Gastrocnemius medialis (tissue), 4 donors: ENCODE measurements around the gene OSBP2. TPM values are rescaled to one million over a fixed set of nuclear protein-coding genes. Genes with fewer than 3 reads are reported as not detected.

Experiments
- ATAC-seq, 2 donors: fragments of 150-250 bp; one replicate each; pipeline ENCODE4 v1.9.1; 2016
- DNase-seq, 2 donors: peaks; one replicate each; pipeline ENCODE4 v3.0.0-alpha.2; 2019
- H3K27ac ChIP-seq, 4 donors: fragments of 200-600 bp; sonication (generic); 1 replicate in 1 of 4; 2 replicates in 3 of 4; pipeline ENCODE4 v1.5.1; 2016 to 2018; ENCODE audit warnings: mild to moderate bottlenecking in 2 of 4, moderate library complexity in 1 of 4
- H3K27me3 ChIP-seq, 3 donors: fragments of 200-600 bp; sonication (generic) in 2 of 3; 1 replicate in 1 of 3; 2 replicates in 2 of 3; pipeline versions ENCODE4 v1.5.1 to v1.6.0; 2016 to 2019; ENCODE audit warnings: mild to moderate bottlenecking in 1 of 3, moderate library complexity in 1 of 3
- H3K36me3 ChIP-seq, 2 donors: fragments of 200-600 bp; sonication (generic) in 1 of 2; one replicate each; pipeline ENCODE4 v1.5.1; 2017 to 2018
- H3K4me1 ChIP-seq, 2 donors: fragments of 200-600 bp; sonication (generic) in 1 of 2; one replicate each; pipeline ENCODE4 v1.5.1; 2016 to 2017; ENCODE audit warnings: mild to moderate bottlenecking in 2 of 2
- H3K4me3 ChIP-seq, 4 donors: fragments of 200-600 bp; sonication (generic) in 3 of 4; 1 replicate in 1 of 4; 2 replicates in 3 of 4; pipeline ENCODE4 v1.5.1; 2016 to 2019; ENCODE audit warnings: mild to moderate bottlenecking in 2 of 4
- H3K9me3 ChIP-seq, 3 donors: fragments of 200-600 bp; sonication (generic) in 2 of 3; 1 replicate in 1 of 3; 2 replicates in 2 of 3; pipeline ENCODE4 v1.5.1; 2016 to 2019
- POLR2A ChIP-seq, 2 donors: fragments of 450-650 bp; IDR thresholded peaks; one replicate each; pipeline ENCODE4 v1.6.1; 2017; ENCODE audit warnings: antibody characterized with exemption in 2 of 2, mild to moderate bottlenecking in 2 of 2, moderate library complexity in 2 of 2
- in situ Hi-C, 4 donors: fragments of 200-750 bp; cut with MboI; loops; one replicate each; pipeline versions ENCODE4 v1.15.0 to v1.8.0; 2017; ENCODE audit warnings: low sequenced_read_pairs in 4 of 4
- intact Hi-C: fragments of 100-400 bp; cut with DNase I; formaldehyde crosslinking; loops from one replicate; pipeline ENCODE4 v1.15.1; 2023; ENCODE audit warnings: low total_unique reads
- total RNA-seq, 4 donors: library from RNA; depleted of rRNA; stranded (reverse); fragments of >200 nt; gene quantifications; one replicate each; pipeline versions ENCODE4 v1.1.0 to v1.2.3, GENCODE V29; 2016
- TF ChIP-seq, protein P1 (sequence below), 5 experiments: fragments of 450-650 bp in 3 of 5; fragments of 200-600 bp in 2 of 5; sonication (generic) in 2 of 5; IDR thresholded peaks in 4 of 5; conservative IDR thresholded peaks in 1 of 5; 1 replicate in 4 of 5; 2 replicates in 1 of 5; pipeline ENCODE4 v1.5.1; 2016 to 2019; ENCODE audit warnings: antibody characterized with exemption in 5 of 5, mild to moderate bottlenecking in 3 of 5, moderate library complexity in 3 of 5

Gene OSBP2
- total RNA-seq, 4 donors from 2014 or later, result 2.8 to 4.3 (median 3.0) TPM

DNA sequence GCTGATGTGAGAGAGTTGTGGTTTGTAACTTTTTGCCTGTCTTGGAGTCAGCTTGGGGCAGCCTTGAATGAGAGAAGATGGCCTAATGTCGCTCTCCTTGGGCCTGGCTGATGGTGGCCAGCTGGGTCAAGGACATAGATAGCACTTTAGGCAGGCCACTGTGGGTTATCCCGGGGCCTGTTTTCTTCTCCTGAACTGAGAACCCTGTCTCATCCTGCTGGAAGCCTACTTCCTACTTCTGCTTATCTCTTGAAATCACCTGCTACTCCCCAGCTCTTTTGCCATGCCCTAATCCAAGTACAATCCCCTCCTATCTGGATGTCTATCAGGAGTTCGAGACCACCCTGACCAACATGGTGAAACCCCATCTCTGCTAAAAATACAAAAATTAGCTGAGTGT is 49.5 kb downstream of the OSBP2 start:
- in situ Hi-C loops, result no loop called here
- TF ChIP-seq, protein P1, sequence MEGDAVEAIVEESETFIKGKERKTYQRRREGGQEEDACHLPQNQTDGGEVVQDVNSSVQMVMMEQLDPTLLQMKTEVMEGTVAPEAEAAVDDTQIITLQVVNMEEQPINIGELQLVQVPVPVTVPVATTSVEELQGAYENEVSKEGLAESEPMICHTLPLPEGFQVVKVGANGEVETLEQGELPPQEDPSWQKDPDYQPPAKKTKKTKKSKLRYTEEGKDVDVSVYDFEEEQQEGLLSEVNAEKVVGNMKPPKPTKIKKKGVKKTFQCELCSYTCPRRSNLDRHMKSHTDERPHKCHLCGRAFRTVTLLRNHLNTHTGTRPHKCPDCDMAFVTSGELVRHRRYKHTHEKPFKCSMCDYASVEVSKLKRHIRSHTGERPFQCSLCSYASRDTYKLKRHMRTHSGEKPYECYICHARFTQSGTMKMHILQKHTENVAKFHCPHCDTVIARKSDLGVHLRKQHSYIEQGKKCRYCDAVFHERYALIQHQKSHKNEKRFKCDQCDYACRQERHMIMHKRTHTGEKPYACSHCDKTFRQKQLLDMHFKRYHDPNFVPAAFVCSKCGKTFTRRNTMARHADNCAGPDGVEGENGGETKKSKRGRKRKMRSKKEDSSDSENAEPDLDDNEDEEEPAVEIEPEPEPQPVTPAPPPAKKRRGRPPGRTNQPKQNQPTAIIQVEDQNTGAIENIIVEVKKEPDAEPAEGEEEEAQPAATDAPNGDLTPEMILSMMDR (IDR thresholded peaks at IDR 0.05 in 4 of 5, conservative IDR thresholded peaks at IDR 0.05 in 1 of 5), result no peak
- no peak for TF ChIP-seq POLR2A (IDR thresholded peaks at IDR 0.05)
- Histone ChIP-seq H3K27me3 (no peaks in the 10 kb centered on the region), H3K9me3 (no peaks in the 10 kb centered on the region), H3K27ac (no peak overlapping the region), H3K4me1 (no peaks in the 10 kb centered on the region), H3K4me3 (no peak overlapping the region), H3K36me3 (no peaks in the 10 kb centered on the region)
- intact Hi-C loops, result no loop called here
- ATAC-seq, result no peak
- no peak for DNase-seq

- H3K27me3 ChIP-seq, result no peaks in the 10 kb centered on the region
- H3K9me3 ChIP-seq, result no peaks in the 10 kb centered on the region
- no peaks in the 10 kb centered on the region for H3K36me3 ChIP-seq
- ATAC-seq (no peak), DNase-seq (no peak)
- TF ChIP-seq, protein P1 (IDR thresholded peaks at IDR 0.05 in 4 of 5, conservative IDR thresholded peaks at IDR 0.05 in 1 of 5), result no peak
- TF ChIP-seq POLR2A (IDR thresholded peaks at IDR 0.05), result no peak
- no peaks in the 10 kb centered on the region for H3K4me1 ChIP-seq
- H3K27ac ChIP-seq, result no peak overlapping the region
- intact Hi-C loops, result no loop called here
- H3K4me3 ChIP-seq, result no peak overlapping the region
- in situ Hi-C loops, result no loop called here
Observed at GRCh38 chr22:30747493-30747892, 52.8 kb downstream of the OSBP2 start.

GRCh38 chr22:30749272-30749671 is 54.6 kb downstream of the OSBP2 start:
- ATAC-seq (no peak), DNase-seq (no peak)
- TF ChIP-seq POLR2A (IDR thresholded peaks at IDR 0.05), result no peak
- in situ Hi-C loops, result no loop called here
- H3K9me3 ChIP-seq, result no peaks in the 10 kb centered on the region
- H3K27me3 ChIP-seq, result no peaks in the 10 kb centered on the region
- intact Hi-C loops, result no loop called here
- H3K36me3 ChIP-seq, result no peaks in the 10 kb centered on the region
- no peak overlapping the region for H3K27ac ChIP-seq
- H3K4me3 ChIP-seq, result no peak overlapping the region
- H3K4me1 ChIP-seq, result no peaks in the 10 kb centered on the region

DNA sequence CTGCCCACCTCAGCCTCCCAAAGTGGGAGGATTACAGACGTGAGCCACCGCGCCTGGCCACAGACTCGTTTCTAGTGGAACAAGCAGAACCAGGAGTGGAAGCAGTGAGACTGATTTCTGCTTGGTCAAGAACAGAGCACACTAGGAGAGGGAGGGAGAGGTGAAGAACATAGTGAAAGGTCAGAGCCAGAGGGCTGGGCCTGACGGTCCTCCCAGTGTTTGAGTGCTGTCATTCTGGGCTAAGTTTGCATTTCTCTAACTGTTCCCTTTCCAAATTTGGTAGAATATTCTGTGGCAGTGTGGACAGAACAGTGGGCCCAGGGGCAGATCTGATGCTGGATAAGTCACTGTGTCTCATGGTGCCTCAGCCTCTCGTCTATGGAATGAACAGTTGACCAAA is 55.2 kb downstream of the OSBP2 start:
- in situ Hi-C loops (loop anchor here in 3 of 4 donors (5.0 to 25.0 kb wide), 2 partner anchors 118 to 387 kb away; partner anchors contain the start of gene PLA2G3 (in 1 of the 3)), intact Hi-C loops (no loop called here)
- Histone ChIP-seq H3K4me1 (no peaks in the 10 kb centered on the region), H3K4me3 (no peak overlapping the region), H3K36me3 (no peaks in the 10 kb centered on the region), H3K27me3 (no peaks in the 10 kb centered on the region), H3K27ac (no peak overlapping the region), H3K9me3 (no peaks in the 10 kb centered on the region)
- DNase-seq (no peak), ATAC-seq (no peak)
- TF ChIP-seq POLR2A (IDR thresholded peaks at IDR 0.05), result no peak
- TF ChIP-seq, protein P1 (IDR thresholded peaks at IDR 0.05 in 4 of 5, conservative IDR thresholded peaks at IDR 0.05 in 1 of 5), result no peak

DNA sequence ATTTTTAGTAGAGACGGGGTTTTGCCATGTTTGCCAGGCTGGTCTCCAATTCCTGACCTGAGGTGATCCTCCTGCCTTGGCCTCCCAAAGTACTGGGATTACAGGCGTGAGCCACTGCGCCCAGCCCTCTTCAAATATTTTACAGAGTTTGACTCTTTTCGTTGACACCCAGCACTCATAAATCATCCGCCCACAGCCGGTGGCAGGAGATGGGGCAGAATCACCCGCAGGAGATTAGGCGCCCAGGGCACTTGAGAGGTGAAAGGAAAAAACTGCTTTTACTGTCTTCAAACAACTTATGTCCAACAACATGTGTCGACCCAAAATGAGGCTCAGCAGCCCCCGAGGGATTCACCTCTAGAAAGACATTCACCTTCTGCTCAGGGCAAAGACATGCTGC is 56.9 kb downstream of the OSBP2 start:
- intact Hi-C loops, result no loop called here

More for the DNA sequence above, 56.9 kb downstream of the OSBP2 start:
- H3K4me1 ChIP-seq, result no peaks in the 10 kb centered on the region
- TF ChIP-seq, protein P1 (IDR thresholded peaks at IDR 0.05 in 4 of 5, conservative IDR thresholded peaks at IDR 0.05 in 1 of 5), result no peak
- no peak for TF ChIP-seq POLR2A (IDR thresholded peaks at IDR 0.05)
- DNase-seq, result no peak
- no peak overlapping the region for H3K27ac ChIP-seq
- ATAC-seq, result no peak
- no peak overlapping the region for H3K4me3 ChIP-seq
- in situ Hi-C loops, result loop anchor here in 3 of 4 donors (5.0 to 25.0 kb wide), 2 partner anchors 119 to 386 kb away; partner anchors contain the start of gene PLA2G3 (in 1 of the 3)
- no peaks in the 10 kb centered on the region for H3K9me3 ChIP-seq
- no peaks in the 10 kb centered on the region for H3K36me3 ChIP-seq
- H3K27me3 ChIP-seq, result no peaks in the 10 kb centered on the region
